K562 (cell line): ENCODE results near the gene NPC1L1. TPM values are rescaled to one million over a fixed set of nuclear protein-coding genes. Genes with fewer than 3 reads are reported as not detected.

Experiments
- ATAC-seq: fragments of 200-7000 bp; cut with Tn5 transposase; 3 replicates; pipeline ENCODE4 v1.9.1; 2020; ENCODE audit warnings: moderate library complexity
- BruUV-seq: library from RNA; stranded (reverse); fragments of 400-500 nt; replicated peaks from 2 replicates; lab custom pipeline; 2021; lab: Mats Ljungman, UMichigan
- CTCF ChIA-PET: fragments of 300-600 bp; formaldehyde crosslinking; extraction: SDS; loops from one replicate; lab custom pipeline; 2021; ENCODE audit warnings: low intra/inter-chr PET ratio; lab: Yijun Ruan, JAX
- POLR2A ChIA-PET: fragments of 300-600, 350-650 bp; sonication (Branson Sonifier 250); formaldehyde crosslinking; extraction: SDS; loops from one replicate; lab custom pipeline; 2021; ENCODE audit warnings: antibody characterized with exemption, inconsistent platforms; lab: Yijun Ruan, JAX
- DNase-seq, 4 experiments: peaks; one replicate each; pipeline versions ENCODE4 v3.0.0 to v3.0.0-alpha.2; 2011 to 2018; ENCODE audit warnings: low spot score in 3 of 4, mixed read lengths in 3 of 4; ENCODE audit errors: extremely low read depth in 1 of 4
- FAIRE-seq: peaks from 2 replicates; lab custom pipeline; 2011; peaks lifted over from hg19 to GRCh38; lab: Jason Lieb, UNC
- H2AFZ ChIP-seq: 2 replicates; pipeline ENCODE4 v1.6.0; 2011; ENCODE audit warnings: low read depth, low read length, control low read depth, inconsistent platforms
- H3K27ac ChIP-seq: fragments of 200-600 bp; 3 replicates; pipeline ENCODE4 v1.8.0; 2011; ENCODE audit warnings: low read depth, mild to moderate bottlenecking, control low read depth, inconsistent platforms, low read length, moderate library complexity, mixed read lengths; ENCODE audit errors: extremely low read depth
- H3K27me3 ChIP-seq, 2 experiments: fragments of 300-600 bp in 1 of 2; 2 replicates in 1 of 2; 3 replicates in 1 of 2; pipeline versions ENCODE4 v1.6.0 to v1.8.0; 2011; ENCODE audit warnings: inconsistent platforms in 2 of 2, low read length in 2 of 2, mild to moderate bottlenecking in 1 of 2, mixed read lengths in 1 of 2, moderate library complexity in 1 of 2; ENCODE audit not compliant: control insufficient read depth in 2 of 2, insufficient read depth in 2 of 2
- H3K36me3 ChIP-seq: fragments of 300-600 bp; 3 replicates; pipeline ENCODE4 v1.8.0; 2011; ENCODE audit warnings: mild to moderate bottlenecking, low read length, inconsistent platforms; ENCODE audit not compliant: control insufficient read depth, insufficient read depth
- H3K4me1 ChIP-seq, 2 experiments: fragments of 200-600 bp in 1 of 2; replicated peaks in 1 of 2; 2 replicates in 1 of 2; 3 replicates in 1 of 2; pipeline versions ENCODE4 v1.5.1 to v1.8.0; 2011; ENCODE audit warnings: inconsistent platforms in 2 of 2, low read length in 2 of 2, mild to moderate bottlenecking in 1 of 2, mixed read lengths in 1 of 2, moderate library complexity in 1 of 2; ENCODE audit not compliant: control insufficient read depth in 2 of 2, insufficient read depth in 2 of 2
- H3K4me2 ChIP-seq: 2 replicates; pipeline ENCODE4 v1.6.1; 2011; ENCODE audit warnings: low read length, control low read depth, inconsistent platforms, mixed read lengths; ENCODE audit not compliant: insufficient read depth
- H3K4me3 ChIP-seq: fragments of 200-600 bp; sonication (generic), shearing (Covaris generic); 2 replicates; pipeline ENCODE4 v1.5.1; 2016; ENCODE audit warnings: control low read depth, inconsistent platforms
- H3K79me2 ChIP-seq: fragments of 200-600 bp; 3 replicates; pipeline ENCODE4 v1.8.0; 2011; ENCODE audit warnings: low read length, inconsistent platforms; ENCODE audit not compliant: control insufficient read depth, insufficient read depth
- H3K9ac ChIP-seq, 2 experiments: 2 replicates each; pipeline versions ENCODE4 v1.6.0 to v1.6.1; 2011; ENCODE audit warnings: low read depth in 2 of 2, low read length in 2 of 2, control low read depth in 1 of 2, inconsistent platforms in 1 of 2, mild to moderate bottlenecking in 1 of 2, mixed read lengths in 1 of 2; ENCODE audit not compliant: insufficient read depth in 1 of 2
- H3K9me1 ChIP-seq: one replicate; pipeline ENCODE4 v1.6.0; 2011; ENCODE audit warnings: inconsistent platforms, mild to moderate bottlenecking, low read length, moderate library complexity; ENCODE audit not compliant: control insufficient read depth, insufficient read depth
- H3K9me3 ChIP-seq: replicated peaks from 2 replicates; pipeline ENCODE4 v1.5.1; 2011; ENCODE audit warnings: low read depth, low read length, inconsistent platforms; ENCODE audit not compliant: control insufficient read depth, insufficient read depth
- H4K20me1 ChIP-seq: replicated peaks from 2 replicates; pipeline ENCODE4 v1.6.1; 2011; ENCODE audit warnings: low read length, inconsistent platforms, mixed read lengths; ENCODE audit not compliant: control insufficient read depth, insufficient read depth
- ZNF408 ChIP-seq: fragments of 250-450 bp; sonication (Bioruptor Pico); IDR thresholded peaks from 2 replicates; pipeline ENCODE4 v1.4.0; 2020; ENCODE audit warnings: low read depth, mild to moderate bottlenecking, moderate library complexity
- ZNF512 ChIP-seq: IDR thresholded peaks from 2 replicates; pipeline ENCODE4 v1.6.1; 2016; ENCODE audit warnings: missing genetic modification characterization, missing compliant biosample characterization
- WGBS: fragments of 100-300 bp; shearing (Covaris generic); methylation state at CpG from one replicate; pipeline ENCODE4 v1.1.6; 2016; ENCODE audit warnings: low coverage, mixed read lengths; ENCODE audit not compliant: insufficient coverage; ENCODE audit errors: missing lambda C conversion rate; 5-methylcytosine and 5-hydroxymethylcytosine counted together
- in situ Hi-C: fragments of 300-500 bp; cut with MboI; formaldehyde crosslinking; loops from 4 replicates; pipeline ENCODE4 v1.15.0; 2018; ENCODE audit warnings: inconsistent platforms, mixed read lengths
- intact Hi-C: fragments of 100-400 bp; cut with micrococcal nuclease; formaldehyde crosslinking; loops from 2 replicates; pipeline ENCODE4 v1.14.2; 2022
- polyA plus RNA-seq, 8 experiments: library from polyadenylated mRNA; depleted of rRNA in 4 of 8; stranded (reverse) in 5 of 8; unstranded in 3 of 8; fragments of >200 nt; fragmentation: Nextera tagmentation in 2 of 8; fragmentation: Illumina TruSeq in 1 of 8; extraction: Ambion mirVana in 2 of 8; extraction: Trizol in 1 of 8; gene quantifications; 2 replicates each; pipeline versions ENCODE4 v1.2.1 to v1.2.3, GENCODE V29; 2011 to 2014; ENCODE audit warnings: inconsistent platforms in 1 of 8, missing spikeins in 1 of 8
- total RNA-seq, 7 experiments: library from RNA; depleted of rRNA in 6 of 7; stranded (reverse); fragments of >200 nt in 6 of 7; fragmentation: Illumina TruSeq in 2 of 7; extraction: Trizol in 2 of 7; gene quantifications; 2 replicates each; pipeline versions ENCODE4 v1.2.1 to v1.2.3, GENCODE V29; 2011 to 2021; ENCODE audit warnings: low replicate concordance in 1 of 7

Gene NPC1L1
- total and polyA plus RNA-seq, 9 of the 15 experiments (the other 6 are each of a cell fraction or from before 2014, with no cell fraction given): 0.01 to 0.18 (median 0.07) TPM; not detected in 4

DNA sequence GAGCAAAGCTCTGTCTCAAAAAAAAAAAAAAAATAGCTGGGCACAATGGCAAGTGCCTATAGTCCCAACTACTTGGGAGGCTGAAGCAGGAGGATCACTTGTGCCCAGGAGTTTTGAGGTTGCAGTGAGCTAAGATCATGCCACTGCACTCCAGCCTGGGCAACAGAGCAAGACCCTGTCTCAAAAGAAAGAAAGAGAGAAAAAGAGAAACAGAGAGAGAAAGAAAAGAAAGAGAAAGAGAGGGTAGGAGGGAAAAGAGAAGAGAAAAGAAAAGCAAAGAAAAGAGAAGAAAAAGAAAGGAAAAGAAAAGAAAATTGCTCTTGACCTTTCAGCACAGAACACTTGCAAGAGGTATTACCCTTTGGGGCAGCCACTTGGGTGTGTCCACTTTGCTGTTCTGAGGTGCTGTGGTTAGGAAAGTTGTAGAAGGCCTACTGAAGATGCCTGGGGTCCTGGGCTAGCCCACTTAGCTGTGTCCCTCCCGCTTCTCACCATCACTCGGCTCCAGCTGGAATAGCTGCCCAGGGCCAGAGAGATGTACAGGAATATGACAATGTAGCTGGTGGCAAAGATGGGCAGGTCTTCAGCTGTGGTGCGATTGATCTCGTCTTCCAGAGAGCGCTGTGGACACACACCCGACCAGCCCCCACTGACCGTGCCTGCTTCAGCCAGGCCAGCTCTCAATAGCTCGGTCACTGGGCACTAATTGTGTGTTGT is 5.6 kb downstream of the NPC1L1 start:
- POLR2A ChIA-PET: interaction anchor here (0.7 kb wide), 2 partner anchors 39 to 501 kb away, joined by 3 read pairs; no protein-coding TSS in a partner anchor
- no peak overlapping the region for H3K4me2 ChIP-seq
- no peak for FAIRE-seq
- no peaks in the 10 kb centered on the region for H3K79me2 ChIP-seq
- CTCF ChIA-PET: no interaction called here
- no peak for ATAC-seq
- no peaks in the 10 kb centered on the region for H3K27me3 ChIP-seq
- no peaks in the 10 kb centered on the region for H4K20me1 ChIP-seq
- H3K36me3 ChIP-seq: no peaks in the 10 kb centered on the region
- H3K9me3 ChIP-seq: no peaks in the 10 kb centered on the region
- H3K4me3 ChIP-seq: no peak overlapping the region
- in situ Hi-C loops: no loop called here
- intact Hi-C loops: no loop called here
- peak overlapping the region in 1 of 2 experiments; percentile 65; a peak in 2 of 4 replicates for H3K9ac ChIP-seq
- BruUV-seq: no TSS peak
- DNase-seq: peak in 1 of 4 experiments; percentile 7
- no peak overlapping the region for H2AFZ ChIP-seq
- peaks cover 0 to 52% of the 10 kb centered on the region in 2 experiments; a peak in 2 of 5 replicates for H3K4me1 ChIP-seq
- 41% methylated on average over 6 of the region's 8 CpGs for WGBS
- no peak for TF ChIP-seq ZNF408 (CRISPR knock-in tag)
- TF ChIP-seq ZNF512 (tag): peak; percentile 81
- H3K9me1 ChIP-seq: no peaks in the 10 kb centered on the region
- no peak overlapping the region for H3K27ac ChIP-seq
